ENCODE measurements around the gene ASXL3.

Gene ASXL3

DNA sequence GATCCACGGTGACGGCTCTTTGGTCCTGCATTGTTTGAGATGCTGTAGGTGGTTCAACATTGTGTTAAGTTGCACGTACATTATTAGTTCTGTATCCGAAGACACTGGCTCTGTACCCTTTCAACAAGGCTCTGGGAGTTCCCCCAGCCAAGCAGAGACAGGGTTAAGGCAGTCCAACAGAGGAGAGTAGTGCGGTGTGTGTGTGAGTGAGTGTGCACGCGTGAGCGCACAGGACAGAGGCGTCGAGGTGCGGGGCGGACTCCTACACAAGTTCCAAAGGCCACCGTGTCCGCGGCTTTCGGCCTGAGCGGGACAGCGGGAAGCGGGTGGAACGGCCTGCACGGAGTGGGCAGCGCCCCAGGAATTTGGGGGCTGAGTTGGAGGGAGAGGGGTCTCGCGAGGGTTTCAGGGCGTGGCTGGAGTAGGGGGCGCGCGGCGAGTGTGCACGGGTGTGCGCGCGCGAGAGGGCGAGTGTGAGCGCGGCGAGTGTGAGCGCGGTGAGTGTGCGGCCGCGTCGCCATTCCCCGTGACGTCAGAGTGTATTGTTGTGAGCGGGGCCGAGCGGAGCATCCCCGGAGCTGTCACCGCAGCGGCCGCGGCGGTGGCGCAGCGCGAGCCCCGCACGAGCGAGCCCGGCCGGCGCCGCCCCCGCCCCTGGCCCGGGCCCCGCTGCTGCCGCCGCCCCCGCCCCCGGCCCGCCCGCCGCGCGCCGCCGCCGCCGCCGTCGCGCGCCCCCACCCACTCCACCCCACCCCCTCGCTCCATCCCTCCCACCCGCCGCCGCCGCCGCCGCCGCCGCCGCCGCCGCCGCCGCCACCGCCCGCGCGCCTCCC, at the start of gene ASXL3:
Gene ASXL3 (plus strand): TSS at position 535 of the 833 bp plus-strand sequence. CDS start 413 bp downstream, outside the sequence.
- Histone ChIP-seq H2AFZ (ENCODE audit: low read length, unreplicated experiment) (peak within 1 kb of the TSS; percentile 66), H3K36me3 (ENCODE audit: insufficient read depth, low read length) (no peaks in the 10 kb centered on the region), H3K79me2 (ENCODE audit: control insufficient read depth, insufficient read depth, low read length, unreplicated experiment) (no peaks in the 10 kb centered on the region), H3K4me1 (ENCODE audit: control insufficient read depth, insufficient read depth, low read length, unreplicated experiment) (no peaks in the 10 kb centered on the region), H3K27ac (ENCODE audit: low read depth, low read length) (no peak within 1 kb of the TSS), H3K4me3 (ENCODE audit: low read depth, low read length) (peak within 1 kb of the TSS; percentile 69), H3K27me3 (ENCODE audit: insufficient read depth, low read length) (peaks cover 78% of the 10 kb centered on the region)

DNA sequence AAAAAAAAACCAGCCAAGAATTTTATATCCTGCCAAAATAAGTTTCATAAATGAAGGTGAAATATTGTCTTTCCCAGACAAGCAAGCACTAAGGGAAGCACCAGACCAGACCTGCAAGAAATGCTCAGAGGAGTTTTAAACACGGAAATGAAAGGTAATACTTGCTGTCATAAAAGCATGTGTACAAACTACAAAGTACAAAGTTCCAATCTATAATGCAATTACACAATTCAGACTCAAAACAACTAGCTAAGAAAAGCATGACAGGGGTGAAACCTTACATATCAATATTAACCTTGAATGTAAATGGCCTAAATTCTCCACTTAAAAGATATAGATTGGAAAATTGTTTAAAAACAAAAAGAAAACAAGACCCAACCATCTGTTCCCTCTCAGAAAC, 45.0 kb upstream of the ASXL3 start:
- H3K27ac ChIP-seq (ENCODE audit: low read depth, low read length): no peak overlapping the region
- H3K36me3 ChIP-seq (ENCODE audit: insufficient read depth, low read length): no peaks in the 10 kb centered on the region
- H3K4me3 ChIP-seq (ENCODE audit: low read depth, low read length): no peak overlapping the region
- H3K79me2 ChIP-seq (ENCODE audit: control insufficient read depth, insufficient read depth, low read length, unreplicated experiment): no peaks in the 10 kb centered on the region
- H2AFZ ChIP-seq (ENCODE audit: low read length, unreplicated experiment): no peak overlapping the region
- H3K27me3 ChIP-seq (ENCODE audit: insufficient read depth, low read length): no peaks in the 10 kb centered on the region
- no peaks in the 10 kb centered on the region for H3K4me1 ChIP-seq (ENCODE audit: control insufficient read depth, insufficient read depth, low read length, unreplicated experiment)

DNA sequence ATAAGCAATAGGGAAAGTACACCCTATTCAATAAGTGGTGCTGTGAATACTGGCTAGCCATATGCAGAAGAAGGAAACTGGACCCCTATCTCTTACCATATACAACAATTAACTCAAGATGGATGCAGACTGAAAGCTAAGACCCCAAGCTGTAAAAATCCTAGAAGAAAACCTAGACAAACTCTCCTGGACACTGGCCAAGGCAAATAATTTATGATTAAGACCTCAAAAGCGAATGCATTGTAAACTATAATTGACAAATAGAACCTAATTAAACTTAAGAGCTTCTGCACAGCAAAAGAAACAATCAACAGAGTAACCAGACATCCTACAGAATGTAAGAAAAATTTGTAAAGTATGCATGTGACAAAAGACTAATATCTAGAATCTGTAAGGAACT, 41.1 kb upstream of the ASXL3 start:
- H2AFZ ChIP-seq (ENCODE audit: low read length, unreplicated experiment): no peak overlapping the region
- no peak overlapping the region for H3K27ac ChIP-seq (ENCODE audit: low read depth, low read length)
- no peaks in the 10 kb centered on the region for H3K36me3 ChIP-seq (ENCODE audit: insufficient read depth, low read length)
- no peak overlapping the region for H3K4me3 ChIP-seq (ENCODE audit: low read depth, low read length)
- no peaks in the 10 kb centered on the region for H3K27me3 ChIP-seq (ENCODE audit: insufficient read depth, low read length)
- no peaks in the 10 kb centered on the region for H3K4me1 ChIP-seq (ENCODE audit: control insufficient read depth, insufficient read depth, low read length, unreplicated experiment)
- H3K79me2 ChIP-seq (ENCODE audit: control insufficient read depth, insufficient read depth, low read length, unreplicated experiment): no peaks in the 10 kb centered on the region

DNA sequence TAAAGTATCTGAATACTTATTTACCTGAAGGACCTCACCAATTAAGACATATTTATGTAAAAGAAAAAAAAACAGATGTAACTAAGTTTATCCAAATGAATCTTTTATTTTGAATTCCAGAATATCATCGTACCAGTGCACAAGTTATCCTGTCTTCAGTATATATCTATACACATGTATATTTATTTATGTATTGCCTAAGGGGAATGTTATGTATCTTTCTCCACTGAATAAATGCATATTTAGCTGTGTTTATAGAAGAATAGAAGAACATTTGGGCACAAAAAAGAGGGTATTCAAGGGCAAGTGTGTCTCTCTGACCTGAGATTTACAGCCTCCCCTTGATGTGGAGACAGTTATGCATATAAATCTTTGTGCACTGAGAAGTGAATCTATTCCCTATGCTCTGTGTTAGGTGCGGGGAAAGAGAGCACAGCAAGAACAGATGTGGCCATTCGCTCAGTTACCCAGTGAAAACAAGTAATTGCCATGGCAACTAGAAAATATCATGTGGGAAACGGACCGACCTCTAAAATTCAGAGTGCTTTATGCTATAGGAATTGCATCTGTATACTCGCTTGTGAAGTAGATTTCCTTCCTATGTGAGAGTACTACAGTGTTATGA, 39.5 kb upstream of the ASXL3 start:
- no peak overlapping the region for H3K4me3 ChIP-seq (ENCODE audit: low read depth, low read length)
- H3K79me2 ChIP-seq (ENCODE audit: control insufficient read depth, insufficient read depth, low read length, unreplicated experiment): no peaks in the 10 kb centered on the region
- H3K4me1 ChIP-seq (ENCODE audit: control insufficient read depth, insufficient read depth, low read length, unreplicated experiment): no peaks in the 10 kb centered on the region
- H3K27ac ChIP-seq (ENCODE audit: low read depth, low read length): no peak overlapping the region
- no peaks in the 10 kb centered on the region for H3K27me3 ChIP-seq (ENCODE audit: insufficient read depth, low read length)
- no peaks in the 10 kb centered on the region for H3K36me3 ChIP-seq (ENCODE audit: insufficient read depth, low read length)
- no peak overlapping the region for H2AFZ ChIP-seq (ENCODE audit: low read length, unreplicated experiment)

DNA sequence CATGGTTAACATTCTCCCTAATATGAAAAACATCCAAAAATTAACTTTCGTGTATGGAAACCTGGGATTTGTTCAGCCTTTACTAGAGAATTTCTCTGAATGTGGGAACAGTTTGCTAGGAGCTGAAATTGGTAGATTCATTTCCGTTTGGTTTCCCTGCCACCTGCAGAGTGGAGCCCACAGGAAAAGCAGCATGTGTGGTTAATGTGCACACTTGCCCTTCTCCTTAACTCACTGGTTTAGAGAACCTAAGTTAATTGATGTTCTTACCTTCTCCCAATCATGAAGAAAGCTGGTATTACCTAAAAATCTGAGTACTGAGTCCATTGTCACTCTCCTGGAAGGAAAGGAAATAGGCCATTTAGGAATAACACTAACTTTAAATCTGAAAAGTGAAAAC, 37.6 kb upstream of the ASXL3 start:
- no peaks in the 10 kb centered on the region for H3K79me2 ChIP-seq (ENCODE audit: control insufficient read depth, insufficient read depth, low read length, unreplicated experiment)
- no peaks in the 10 kb centered on the region for H3K36me3 ChIP-seq (ENCODE audit: insufficient read depth, low read length)
- H3K4me1 ChIP-seq (ENCODE audit: control insufficient read depth, insufficient read depth, low read length, unreplicated experiment): no peaks in the 10 kb centered on the region
- no peak overlapping the region for H2AFZ ChIP-seq (ENCODE audit: low read length, unreplicated experiment)
- H3K27me3 ChIP-seq (ENCODE audit: insufficient read depth, low read length): no peaks in the 10 kb centered on the region
- no peak overlapping the region for H3K27ac ChIP-seq (ENCODE audit: low read depth, low read length)
- H3K4me3 ChIP-seq (ENCODE audit: low read depth, low read length): no peak overlapping the region

DNA sequence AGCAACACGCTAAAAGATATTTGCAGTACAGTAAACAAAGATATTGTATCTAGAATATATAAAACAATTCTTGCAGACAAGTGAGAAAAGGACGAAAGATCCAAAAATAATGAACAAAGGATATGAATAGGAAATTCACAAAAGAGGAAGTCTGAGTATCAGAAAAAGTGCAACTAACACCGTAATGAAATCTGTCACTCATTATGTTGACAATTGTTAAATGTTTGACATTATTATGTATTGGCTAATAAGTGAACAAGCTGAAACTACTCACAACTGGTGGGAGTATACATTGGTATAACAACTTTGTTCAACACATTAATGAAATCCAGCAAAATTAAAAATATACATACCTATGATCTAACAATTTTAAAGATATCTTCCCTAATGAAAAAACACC, 36.7 kb upstream of the ASXL3 start:
- no peaks in the 10 kb centered on the region for H3K79me2 ChIP-seq (ENCODE audit: control insufficient read depth, insufficient read depth, low read length, unreplicated experiment)

DNA sequence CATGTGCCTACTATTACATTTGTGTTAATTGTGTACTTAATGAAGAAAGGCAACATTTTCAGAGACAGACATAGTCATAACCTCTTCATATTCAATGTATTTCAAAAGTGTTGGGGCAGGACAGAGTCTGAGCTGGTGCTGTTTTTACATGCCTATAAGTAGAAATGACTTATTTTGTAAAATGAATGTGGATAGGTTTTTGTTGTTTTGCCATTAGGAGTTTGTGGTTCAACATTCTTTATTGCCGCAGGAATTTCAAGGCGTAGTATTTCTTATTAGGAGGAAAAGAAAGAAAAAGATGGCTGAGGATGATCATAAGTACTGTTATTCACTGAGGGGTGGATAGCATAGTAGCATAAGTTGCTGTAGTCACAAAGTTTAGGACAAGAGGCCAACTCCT, 21.2 kb upstream of the ASXL3 start:
- Histone ChIP-seq H3K4me3 (ENCODE audit: low read depth, low read length) (no peak overlapping the region), H3K27me3 (ENCODE audit: insufficient read depth, low read length) (no peaks in the 10 kb centered on the region), H3K36me3 (ENCODE audit: insufficient read depth, low read length) (no peaks in the 10 kb centered on the region), H3K27ac (ENCODE audit: low read depth, low read length) (no peak overlapping the region), H3K79me2 (ENCODE audit: control insufficient read depth, insufficient read depth, low read length, unreplicated experiment) (no peaks in the 10 kb centered on the region), H3K4me1 (ENCODE audit: control insufficient read depth, insufficient read depth, low read length, unreplicated experiment) (no peaks in the 10 kb centered on the region), H2AFZ (ENCODE audit: low read length, unreplicated experiment) (no peak overlapping the region)

More for the DNA sequence above, 36.7 kb upstream of the ASXL3 start:
- Histone ChIP-seq H3K27me3 (ENCODE audit: insufficient read depth, low read length) (no peaks in the 10 kb centered on the region), H3K27ac (ENCODE audit: low read depth, low read length) (no peak overlapping the region), H3K4me3 (ENCODE audit: low read depth, low read length) (no peak overlapping the region), H3K4me1 (ENCODE audit: control insufficient read depth, insufficient read depth, low read length, unreplicated experiment) (no peaks in the 10 kb centered on the region), H3K36me3 (ENCODE audit: insufficient read depth, low read length) (no peaks in the 10 kb centered on the region), H2AFZ (ENCODE audit: low read length, unreplicated experiment) (no peak overlapping the region)

DNA sequence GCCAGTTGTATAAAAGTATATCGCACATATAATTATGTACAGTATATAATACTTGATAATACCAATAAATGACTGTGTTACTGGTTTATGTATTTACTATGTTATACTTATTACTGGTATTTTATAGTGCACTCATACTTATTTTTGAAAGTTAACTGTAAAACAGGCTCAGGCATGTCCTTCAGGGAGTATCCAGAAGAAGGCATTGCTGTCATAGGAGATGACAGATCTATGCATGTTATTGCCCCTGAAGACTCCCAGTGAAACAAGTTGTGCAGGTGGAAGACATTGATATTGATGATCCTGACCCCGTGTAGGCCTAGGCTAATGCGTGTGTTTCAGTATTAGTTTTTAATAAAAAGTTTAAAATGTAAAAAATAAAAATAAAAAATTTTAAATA, 20.3 kb upstream of the ASXL3 start:
- Histone ChIP-seq H3K36me3 (ENCODE audit: insufficient read depth, low read length) (no peaks in the 10 kb centered on the region), H2AFZ (ENCODE audit: low read length, unreplicated experiment) (no peak overlapping the region), H3K79me2 (ENCODE audit: control insufficient read depth, insufficient read depth, low read length, unreplicated experiment) (no peaks in the 10 kb centered on the region), H3K27me3 (ENCODE audit: insufficient read depth, low read length) (no peaks in the 10 kb centered on the region), H3K4me3 (ENCODE audit: low read depth, low read length) (no peak overlapping the region), H3K27ac (ENCODE audit: low read depth, low read length) (no peak overlapping the region), H3K4me1 (ENCODE audit: control insufficient read depth, insufficient read depth, low read length, unreplicated experiment) (no peaks in the 10 kb centered on the region)

DNA sequence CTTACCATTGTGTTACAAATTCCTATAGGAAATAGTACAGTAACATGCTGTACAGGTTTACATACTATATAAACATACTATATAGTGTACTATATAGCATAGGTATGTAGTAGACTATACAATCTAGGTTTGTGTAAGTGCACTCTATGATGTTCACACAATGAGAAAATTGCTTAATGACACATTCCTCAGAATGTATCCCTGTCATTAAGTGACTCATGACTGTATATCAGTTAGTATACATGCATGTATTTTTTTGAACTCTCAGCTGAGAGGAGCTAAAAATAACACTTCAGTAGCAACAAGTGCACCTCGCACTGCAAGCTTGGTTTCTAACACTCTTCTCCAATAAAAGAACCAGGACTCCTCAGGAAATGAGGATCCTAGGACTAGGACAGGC, 19.5 kb upstream of the ASXL3 start:
- no peaks in the 10 kb centered on the region for H3K4me1 ChIP-seq (ENCODE audit: control insufficient read depth, insufficient read depth, low read length, unreplicated experiment)
- H3K79me2 ChIP-seq (ENCODE audit: control insufficient read depth, insufficient read depth, low read length, unreplicated experiment): no peaks in the 10 kb centered on the region
- H3K27ac ChIP-seq (ENCODE audit: low read depth, low read length): no peak overlapping the region
- no peak overlapping the region for H2AFZ ChIP-seq (ENCODE audit: low read length, unreplicated experiment)
- no peaks in the 10 kb centered on the region for H3K27me3 ChIP-seq (ENCODE audit: insufficient read depth, low read length)
- H3K36me3 ChIP-seq (ENCODE audit: insufficient read depth, low read length): no peaks in the 10 kb centered on the region
- no peak overlapping the region for H3K4me3 ChIP-seq (ENCODE audit: low read depth, low read length)

DNA sequence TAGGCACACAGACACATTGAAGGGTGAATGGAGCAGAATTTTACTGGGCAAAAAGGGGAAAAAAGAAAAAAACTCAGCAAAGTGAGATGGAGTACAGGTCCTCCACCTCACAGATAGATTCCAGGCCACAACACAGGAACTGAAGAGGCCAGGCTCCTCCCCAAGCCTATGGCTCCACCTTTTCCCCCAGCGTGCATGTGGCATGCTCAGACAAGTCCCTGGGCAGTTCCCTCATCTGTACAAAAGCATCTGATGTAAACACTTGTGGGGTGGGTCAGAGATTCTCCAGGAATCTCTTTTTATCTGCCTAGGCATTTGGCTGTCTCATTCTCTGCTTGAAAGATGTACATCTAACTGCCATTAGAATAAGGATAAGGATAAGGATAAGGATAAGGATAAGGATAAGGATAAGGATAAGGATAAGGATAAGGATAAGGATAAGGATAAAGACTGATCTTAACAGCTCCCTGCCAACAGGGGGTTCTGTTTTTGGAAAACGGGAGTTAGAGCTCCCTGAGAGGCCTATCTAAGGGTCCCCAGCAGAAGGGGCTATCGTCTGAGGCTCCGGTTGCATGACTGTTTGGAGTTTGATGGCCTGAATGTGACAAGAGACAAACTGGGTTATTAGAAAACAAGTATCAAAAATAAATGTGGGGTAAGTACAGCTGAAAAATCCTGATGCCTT, 17.2 kb upstream of the ASXL3 start:
- no peaks in the 10 kb centered on the region for H3K4me1 ChIP-seq (ENCODE audit: control insufficient read depth, insufficient read depth, low read length, unreplicated experiment)
- no peak overlapping the region for H2AFZ ChIP-seq (ENCODE audit: low read length, unreplicated experiment)
- no peaks in the 10 kb centered on the region for H3K27me3 ChIP-seq (ENCODE audit: insufficient read depth, low read length)
- no peak overlapping the region for H3K4me3 ChIP-seq (ENCODE audit: low read depth, low read length)
- H3K27ac ChIP-seq (ENCODE audit: low read depth, low read length): no peak overlapping the region
- H3K79me2 ChIP-seq (ENCODE audit: control insufficient read depth, insufficient read depth, low read length, unreplicated experiment): no peaks in the 10 kb centered on the region
- H3K36me3 ChIP-seq (ENCODE audit: insufficient read depth, low read length): no peaks in the 10 kb centered on the region
